ENCODE data around the gene CORO2B.

CORO2B gene

DNA sequence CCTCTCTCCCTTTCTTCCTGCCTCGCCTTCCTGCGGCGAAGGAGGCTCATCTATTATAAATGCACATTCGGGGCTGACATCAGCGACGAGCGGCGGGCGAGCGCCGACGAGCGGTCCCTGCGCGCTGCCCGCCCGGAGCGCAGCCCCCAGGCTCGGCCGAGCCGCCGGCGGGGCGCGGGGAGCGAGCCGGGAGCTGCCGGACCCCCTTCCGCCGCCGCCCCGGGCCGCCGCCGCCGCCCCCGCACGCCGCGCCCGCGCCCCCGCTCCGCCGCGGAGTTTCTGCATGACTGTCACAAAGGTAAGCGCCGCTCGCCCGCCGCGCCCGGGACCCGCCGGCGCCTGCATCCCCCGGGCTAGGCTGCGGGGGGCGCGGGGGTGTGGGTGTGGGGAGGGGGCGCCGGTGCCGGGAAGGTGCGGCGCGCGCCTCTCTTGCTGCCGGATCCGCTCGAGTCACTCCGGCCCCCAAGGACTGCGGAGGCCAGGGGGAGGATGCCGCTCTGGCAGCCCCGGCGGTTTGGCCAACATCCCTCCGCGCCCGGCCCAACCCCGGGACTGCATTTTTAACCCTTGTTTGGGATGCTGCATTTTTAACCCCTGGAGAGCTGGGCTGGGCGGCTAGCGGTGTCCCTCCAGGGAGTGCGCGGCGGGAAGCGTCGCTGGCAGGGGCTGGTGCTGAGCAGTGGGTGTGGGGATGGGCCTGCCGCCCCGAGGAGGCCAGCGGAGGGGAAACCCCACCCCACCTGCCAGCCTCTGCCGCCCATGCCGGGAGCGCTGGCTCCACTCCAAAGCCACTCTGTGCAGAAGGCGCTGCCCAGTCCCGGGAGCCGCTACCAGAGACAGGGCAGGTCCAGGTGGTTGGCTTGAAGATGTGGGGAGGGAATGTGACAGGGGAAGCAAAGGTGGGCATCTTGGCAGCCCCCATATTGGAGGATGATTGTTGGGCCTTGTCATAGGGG is at the start of gene CORO2B:
TSS of gene CORO2B (plus strand) at position 14 of the 956 bp plus-strand sequence. CDS start at position 284, 270 bp downstream.
- FAIRE-seq = no peak

- FAIRE-seq = no peak
Observed at GRCh38 chr15:68531387-68532179, 47.2 kb upstream of the CORO2B start.

DNA sequence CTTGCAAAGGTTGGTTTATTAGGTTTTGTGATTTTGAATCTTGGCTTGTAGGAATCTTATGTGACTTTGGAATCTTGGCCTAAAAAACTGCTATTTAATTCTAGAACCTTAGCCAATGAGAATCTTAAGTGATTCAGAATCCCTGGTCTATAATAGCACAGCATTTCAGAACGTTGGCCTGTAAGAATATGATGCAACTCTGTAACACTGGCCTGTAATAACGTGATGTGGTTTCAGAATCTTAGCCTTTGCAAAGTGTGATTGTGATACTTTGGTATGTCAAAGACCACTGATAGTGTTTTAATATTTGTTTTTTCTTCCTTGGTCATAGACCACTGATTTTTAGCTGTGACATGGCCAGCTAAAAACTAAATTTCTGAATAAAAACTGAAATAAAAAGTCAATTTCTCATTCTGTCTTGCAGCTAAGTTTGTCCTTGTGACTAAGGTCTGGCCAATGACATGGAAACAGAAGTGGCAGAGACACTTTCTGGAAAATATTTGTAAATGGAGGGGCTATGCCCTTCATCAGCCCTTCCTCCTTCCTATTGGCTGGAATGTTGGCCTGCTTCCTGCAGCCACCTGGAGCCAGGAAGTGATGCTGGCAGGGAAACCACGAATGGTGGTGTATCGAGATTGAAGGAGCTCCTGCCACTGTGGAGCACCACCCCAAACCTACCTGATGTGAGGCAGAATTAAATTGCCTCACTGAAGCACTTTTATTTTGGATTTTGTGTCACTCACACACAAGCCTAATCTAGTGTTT is 42.3 kb upstream of the CORO2B start:
- no peak for FAIRE-seq

DNA sequence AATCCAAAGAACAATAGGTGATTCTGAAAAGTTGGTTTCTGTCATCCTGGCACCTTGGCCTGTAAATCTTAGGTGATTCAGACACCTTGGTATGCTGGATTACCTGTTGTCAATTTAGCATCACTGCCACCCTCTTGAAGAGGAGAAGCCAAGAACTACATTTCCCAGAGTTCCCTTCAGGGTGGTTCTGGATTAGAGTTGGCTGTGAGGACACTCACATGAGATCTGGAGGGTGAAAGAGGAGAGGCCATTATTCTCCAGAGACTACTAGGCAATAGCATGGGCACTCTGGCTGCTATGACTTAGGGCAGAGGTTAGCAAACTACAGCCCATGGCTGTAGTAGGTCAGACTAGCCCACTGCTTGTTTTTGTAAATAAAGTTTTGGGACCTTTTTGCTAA is 41.7 kb upstream of the CORO2B start:
- no peak for FAIRE-seq

- no peak for FAIRE-seq
Observed at GRCh38 chr15:68537506-68537905, 41.3 kb upstream of the CORO2B start.

DNA sequence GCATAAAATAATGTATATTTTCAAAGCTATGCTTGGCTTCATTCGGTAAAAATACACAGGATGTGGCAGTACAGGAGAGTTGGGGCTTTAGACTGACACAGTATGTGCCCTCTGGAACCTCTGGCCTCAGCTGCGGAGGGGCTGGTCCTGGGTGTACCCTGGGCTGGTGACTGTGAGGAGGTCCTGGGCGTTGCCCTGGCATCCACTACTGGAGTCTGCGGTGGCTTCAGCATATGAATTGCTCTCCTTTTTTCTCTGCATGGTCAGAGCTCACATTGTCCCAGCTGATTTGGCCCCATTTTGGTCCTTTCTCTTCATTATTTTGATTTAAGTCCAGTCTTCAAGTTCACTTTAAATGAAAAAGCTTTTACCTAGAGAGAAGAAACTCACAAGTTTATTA is 40.5 kb upstream of the CORO2B start:
- no peak for FAIRE-seq

- no peak for FAIRE-seq
Observed at GRCh38 chr15:68541743-68542142, 37.0 kb upstream of the CORO2B start.

DNA sequence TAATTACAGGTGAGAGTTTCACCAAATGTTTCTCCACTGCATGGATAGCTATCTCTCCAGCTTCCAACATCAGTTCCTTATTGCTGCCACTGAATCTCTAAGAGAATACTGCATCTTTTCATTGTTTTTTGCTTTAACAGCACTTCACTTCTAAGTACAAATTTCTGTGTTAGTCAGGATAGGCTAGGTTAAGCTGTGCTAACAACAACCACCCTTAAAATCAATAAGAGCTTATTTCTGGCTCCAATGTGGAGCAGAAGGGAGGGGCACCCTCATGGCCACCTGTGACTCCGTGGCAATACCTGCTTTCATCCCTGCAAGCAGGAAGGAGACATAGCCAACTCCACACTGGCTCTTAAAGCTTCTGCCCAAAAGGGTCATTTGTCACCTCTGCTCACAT is 36.4 kb upstream of the CORO2B start:
- no peak for FAIRE-seq

- no peak for FAIRE-seq
Observed at GRCh38 chr15:68542771-68543164, 36.0 kb upstream of the CORO2B start.

GRCh38 chr15:68543165-68544008 is 35.4 kb upstream of the CORO2B start:
- FAIRE-seq = no peak

- FAIRE-seq = no peak
Observed at GRCh38 chr15:68546318-68546717, 32.5 kb upstream of the CORO2B start.

DNA sequence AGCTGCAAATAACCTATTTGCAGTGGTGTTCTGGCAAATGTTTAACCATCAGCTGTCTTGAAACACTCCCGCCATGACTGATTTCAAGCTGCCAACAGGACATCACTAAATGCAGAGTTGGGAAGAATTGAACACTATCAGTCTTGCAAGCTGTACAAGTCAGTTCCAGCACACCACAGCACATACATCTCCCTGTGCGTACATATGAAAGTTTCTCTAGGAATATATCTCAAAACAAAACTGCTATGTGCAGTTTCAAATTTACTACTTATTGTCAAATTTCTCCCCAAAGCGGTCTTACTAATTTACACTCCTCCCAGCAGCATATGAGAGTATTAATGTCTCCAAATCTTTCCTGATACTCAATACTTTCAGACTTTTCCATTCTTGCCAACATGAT is 30.4 kb upstream of the CORO2B start:
- FAIRE-seq = no peak

- FAIRE-seq = no peak
Observed at GRCh38 chr15:68550004-68550403, 28.8 kb upstream of the CORO2B start.

DNA sequence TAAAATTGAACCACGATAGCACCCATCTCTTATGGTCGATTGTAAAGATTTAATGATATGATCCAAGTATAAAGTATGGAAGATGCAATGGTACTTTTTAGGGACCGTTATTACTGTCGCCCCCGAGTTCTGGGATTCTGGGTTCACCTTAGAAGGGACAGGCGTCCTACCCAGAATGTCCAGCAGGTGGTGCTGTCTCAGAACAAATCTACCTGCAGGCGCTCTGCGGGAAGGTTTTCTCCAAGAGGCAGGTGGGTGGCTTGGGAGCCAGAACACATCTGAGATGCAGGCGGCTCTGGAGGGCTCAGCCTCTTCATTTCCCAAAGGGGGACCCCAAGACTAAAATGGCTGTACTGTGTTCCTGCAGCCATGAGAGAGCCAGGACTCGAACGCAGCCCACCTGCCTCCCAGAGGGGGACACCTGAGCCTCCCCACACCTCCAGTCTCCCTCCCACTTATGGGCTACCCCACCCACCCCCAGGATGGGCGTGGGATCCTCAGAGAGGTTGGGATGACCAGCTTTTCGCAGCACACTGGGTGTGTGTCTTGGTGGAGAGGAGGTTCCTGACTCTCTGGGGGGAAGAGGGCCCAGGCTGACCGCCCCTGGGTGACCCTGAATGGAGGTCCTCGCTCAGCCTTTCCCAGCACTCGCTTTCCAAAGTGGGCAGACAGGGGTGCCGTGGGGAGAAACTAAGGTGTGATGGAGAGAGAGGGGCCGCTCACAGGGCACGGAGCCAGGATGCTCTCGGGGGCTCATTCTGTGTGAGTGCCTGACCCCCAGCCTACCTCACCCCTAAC is 28.1 kb upstream of the CORO2B start:
- no peak for FAIRE-seq

DNA sequence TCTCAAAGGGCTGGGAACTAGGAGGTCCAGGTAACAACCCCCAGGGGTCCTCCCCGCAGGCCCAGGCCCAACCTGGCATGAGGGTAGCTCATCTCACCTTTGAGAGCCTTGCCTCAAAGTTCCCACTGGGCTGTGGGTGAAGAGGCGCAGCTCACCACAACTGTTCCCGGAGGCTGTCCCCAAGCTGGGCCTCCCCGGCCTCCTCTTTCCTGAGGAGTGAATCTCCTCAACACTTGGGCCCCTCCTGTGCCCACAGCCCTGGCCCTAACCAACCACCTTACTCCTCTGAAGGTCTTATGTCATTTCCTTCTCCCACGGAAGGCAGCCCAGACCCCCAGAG is 27.5 kb upstream of the CORO2B start:
- FAIRE-seq = no peak

- no peak for FAIRE-seq
Observed at GRCh38 chr15:68552344-68552743, 26.4 kb upstream of the CORO2B start.

GRCh38 chr15:68552773-68553172 is 26.0 kb upstream of the CORO2B start:
- FAIRE-seq = no peak

DNA sequence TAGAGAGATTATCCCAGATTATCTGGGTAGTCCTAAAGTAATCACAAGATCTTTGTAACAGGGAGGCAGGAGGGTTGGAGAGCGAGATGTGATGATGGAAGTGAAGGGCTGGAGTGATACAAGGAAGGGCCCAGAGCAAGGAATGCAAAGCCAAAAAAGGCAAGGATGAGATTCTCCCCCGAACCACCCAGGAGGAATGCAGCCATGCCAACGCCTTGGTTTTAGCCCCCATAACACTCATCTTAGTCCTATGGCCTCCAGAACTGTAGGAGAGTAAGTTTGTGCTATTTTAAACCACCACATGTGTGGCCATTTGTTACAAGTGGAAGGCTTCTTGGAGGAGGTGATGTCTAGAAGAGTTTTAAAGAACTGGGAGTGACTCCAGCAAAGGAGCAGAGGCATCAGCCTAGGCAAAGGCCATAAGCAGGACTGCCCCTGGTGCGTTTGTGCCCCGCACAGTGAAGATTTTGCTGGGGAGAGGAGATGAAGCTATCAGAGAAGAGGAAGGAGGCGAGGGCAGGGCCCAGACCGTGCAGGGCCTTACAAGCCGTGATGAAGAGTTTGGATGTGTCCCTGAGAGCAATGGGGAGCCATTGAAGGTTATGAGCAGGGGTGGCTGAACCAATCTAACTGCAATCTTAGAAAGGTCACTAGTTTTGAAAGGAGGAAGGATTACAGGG is 25.3 kb upstream of the CORO2B start:
- FAIRE-seq = no peak

DNA sequence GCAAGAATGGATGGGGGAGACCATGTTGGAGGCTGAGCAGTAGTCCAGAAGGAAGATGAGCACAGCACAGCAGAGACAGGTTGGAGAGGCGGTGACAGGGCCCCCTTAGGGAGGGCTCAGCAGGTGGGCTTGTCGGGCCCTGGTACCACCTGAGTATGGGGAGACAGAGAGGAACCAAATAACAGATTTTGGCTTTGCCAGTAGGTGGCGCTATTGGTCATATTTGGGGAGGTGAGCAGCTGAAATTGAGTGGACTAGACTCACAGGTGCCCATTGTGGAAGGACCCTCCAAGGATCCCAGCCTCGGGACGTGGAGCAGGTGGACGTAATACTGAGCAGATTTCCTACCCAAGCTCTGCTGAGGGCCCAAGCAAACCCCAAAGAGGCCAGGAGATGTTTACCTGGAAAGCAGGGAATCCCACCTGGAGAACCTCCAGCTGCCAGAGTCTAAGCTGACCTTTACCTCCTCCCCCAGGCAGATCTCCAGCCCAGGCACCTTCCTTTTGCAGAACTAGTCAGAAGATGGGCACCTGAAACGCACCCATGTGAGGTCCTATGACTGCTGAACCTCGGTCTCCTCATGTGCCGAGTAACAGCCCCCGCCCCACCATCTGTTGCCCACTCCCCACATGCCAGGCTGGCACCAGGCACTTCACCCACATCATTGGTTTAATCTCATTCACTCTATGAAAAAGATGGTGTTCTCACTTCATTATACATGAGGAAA is 24.6 kb upstream of the CORO2B start:
- no peak for FAIRE-seq

Measured in TTC549 (cell line).